ENCODE data around the gene PPP1R37. TPM values are rescaled to one million over a fixed set of nuclear protein-coding genes. Genes with fewer than 3 reads are reported as not detected.

Gene PPP1R37
- polyA plus RNA-seq, 1 donor from 2014 or later, result 53.7 TPM

GRCh38 chr19:45069056-45069455 is 23.9 kb upstream of the PPP1R37 start:
- no peak overlapping the region for H3K27ac ChIP-seq (ENCODE audit: low read length)

DNA sequence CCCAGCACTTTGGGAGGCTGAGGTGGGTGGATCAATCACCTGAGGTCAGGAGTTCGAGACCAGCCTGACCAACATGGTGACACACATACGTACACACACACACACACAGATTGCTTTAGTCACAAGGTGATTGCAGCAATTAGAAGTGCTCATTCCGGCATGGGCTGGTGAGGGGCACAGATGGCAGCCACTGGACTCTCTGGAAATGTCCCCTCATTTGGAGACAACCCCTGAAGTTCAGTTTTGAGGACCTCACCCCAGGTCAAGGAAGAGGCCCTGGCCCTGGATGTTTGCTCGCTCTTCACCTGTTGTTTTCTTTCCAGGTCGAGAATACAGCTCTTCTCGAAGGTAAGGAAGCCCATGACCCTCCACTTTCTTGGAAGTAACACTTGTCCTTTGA is 22.8 kb upstream of the PPP1R37 start:
- Histone ChIP-seq H3K4me2 (ENCODE audit: low read length) (no peak overlapping the region), H3K36me3 (ENCODE audit: insufficient read depth, low read length) (no peaks in the 10 kb centered on the region), H3K27me3 (ENCODE audit: insufficient read depth, low read depth, low read length) (peaks cover 7% of the 10 kb centered on the region), H3K4me3 (ENCODE audit: low read length) (no peak overlapping the region), H3K27ac (ENCODE audit: low read length) (no peak overlapping the region), H3K9me3 (ENCODE audit: low read length) (no peaks in the 10 kb centered on the region), H3K79me2 (replicated peaks; ENCODE audit: insufficient read depth, low read length) (no peaks in the 10 kb centered on the region), H3F3A (ENCODE audit: insufficient read depth, low read length, poor library complexity, severe bottlenecking) (no peaks in the 10 kb centered on the region), H2AFZ (ENCODE audit: low read depth, low read length) (no peak overlapping the region), H3K9me2 (ENCODE audit: insufficient read depth, low read length) (no peaks in the 10 kb centered on the region), H3K9ac (ENCODE audit: low read length) (no peak overlapping the region), H4K20me1 (ENCODE audit: insufficient read depth) (no peaks in the 10 kb centered on the region)
- no peak for TF ChIP-seq EZH2 (IDR thresholded peaks at IDR 0.05; ENCODE audit: borderline replicate concordance, insufficient read depth, low read length, poor library complexity, severe bottlenecking)
- no peak for TF ChIP-seq TAF1 (IDR thresholded peaks at IDR 0.05; ENCODE audit: low read depth)
- TF ChIP-seq MXI1 (conservative IDR thresholded peaks at IDR 0.05; ENCODE audit: poor library complexity, severe bottlenecking), result no peak
- TF ChIP-seq, protein P1, sequence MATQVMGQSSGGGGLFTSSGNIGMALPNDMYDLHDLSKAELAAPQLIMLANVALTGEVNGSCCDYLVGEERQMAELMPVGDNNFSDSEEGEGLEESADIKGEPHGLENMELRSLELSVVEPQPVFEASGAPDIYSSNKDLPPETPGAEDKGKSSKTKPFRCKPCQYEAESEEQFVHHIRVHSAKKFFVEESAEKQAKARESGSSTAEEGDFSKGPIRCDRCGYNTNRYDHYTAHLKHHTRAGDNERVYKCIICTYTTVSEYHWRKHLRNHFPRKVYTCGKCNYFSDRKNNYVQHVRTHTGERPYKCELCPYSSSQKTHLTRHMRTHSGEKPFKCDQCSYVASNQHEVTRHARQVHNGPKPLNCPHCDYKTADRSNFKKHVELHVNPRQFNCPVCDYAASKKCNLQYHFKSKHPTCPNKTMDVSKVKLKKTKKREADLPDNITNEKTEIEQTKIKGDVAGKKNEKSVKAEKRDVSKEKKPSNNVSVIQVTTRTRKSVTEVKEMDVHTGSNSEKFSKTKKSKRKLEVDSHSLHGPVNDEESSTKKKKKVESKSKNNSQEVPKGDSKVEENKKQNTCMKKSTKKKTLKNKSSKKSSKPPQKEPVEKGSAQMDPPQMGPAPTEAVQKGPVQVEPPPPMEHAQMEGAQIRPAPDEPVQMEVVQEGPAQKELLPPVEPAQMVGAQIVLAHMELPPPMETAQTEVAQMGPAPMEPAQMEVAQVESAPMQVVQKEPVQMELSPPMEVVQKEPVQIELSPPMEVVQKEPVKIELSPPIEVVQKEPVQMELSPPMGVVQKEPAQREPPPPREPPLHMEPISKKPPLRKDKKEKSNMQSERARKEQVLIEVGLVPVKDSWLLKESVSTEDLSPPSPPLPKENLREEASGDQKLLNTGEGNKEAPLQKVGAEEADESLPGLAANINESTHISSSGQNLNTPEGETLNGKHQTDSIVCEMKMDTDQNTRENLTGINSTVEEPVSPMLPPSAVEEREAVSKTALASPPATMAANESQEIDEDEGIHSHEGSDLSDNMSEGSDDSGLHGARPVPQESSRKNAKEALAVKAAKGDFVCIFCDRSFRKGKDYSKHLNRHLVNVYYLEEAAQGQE (IDR thresholded peaks at IDR 0.05; ENCODE audit: borderline replicate concordance), result no peak
- TF ChIP-seq SMC3 (conservative IDR thresholded peaks at IDR 0.05; ENCODE audit: poor library complexity), result no peak
- TF ChIP-seq, protein P2, sequence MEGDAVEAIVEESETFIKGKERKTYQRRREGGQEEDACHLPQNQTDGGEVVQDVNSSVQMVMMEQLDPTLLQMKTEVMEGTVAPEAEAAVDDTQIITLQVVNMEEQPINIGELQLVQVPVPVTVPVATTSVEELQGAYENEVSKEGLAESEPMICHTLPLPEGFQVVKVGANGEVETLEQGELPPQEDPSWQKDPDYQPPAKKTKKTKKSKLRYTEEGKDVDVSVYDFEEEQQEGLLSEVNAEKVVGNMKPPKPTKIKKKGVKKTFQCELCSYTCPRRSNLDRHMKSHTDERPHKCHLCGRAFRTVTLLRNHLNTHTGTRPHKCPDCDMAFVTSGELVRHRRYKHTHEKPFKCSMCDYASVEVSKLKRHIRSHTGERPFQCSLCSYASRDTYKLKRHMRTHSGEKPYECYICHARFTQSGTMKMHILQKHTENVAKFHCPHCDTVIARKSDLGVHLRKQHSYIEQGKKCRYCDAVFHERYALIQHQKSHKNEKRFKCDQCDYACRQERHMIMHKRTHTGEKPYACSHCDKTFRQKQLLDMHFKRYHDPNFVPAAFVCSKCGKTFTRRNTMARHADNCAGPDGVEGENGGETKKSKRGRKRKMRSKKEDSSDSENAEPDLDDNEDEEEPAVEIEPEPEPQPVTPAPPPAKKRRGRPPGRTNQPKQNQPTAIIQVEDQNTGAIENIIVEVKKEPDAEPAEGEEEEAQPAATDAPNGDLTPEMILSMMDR (IDR thresholded peaks at IDR 0.05; ENCODE audit: poor library complexity, severe bottlenecking), result no peak
- TF ChIP-seq RAD21 (conservative IDR thresholded peaks at IDR 0.05), result no peak
- no peak for TF ChIP-seq EP300 (conservative IDR thresholded peaks at IDR 0.05; ENCODE audit: poor library complexity, severe bottlenecking)
- TF ChIP-seq POLR2AphosphoS5 (IDR thresholded peaks at IDR 0.05), result no peak

More at GRCh38 chr19:45069056-45069455, 23.9 kb upstream of the PPP1R37 start:
- no peak overlapping the region for H2AFZ ChIP-seq (ENCODE audit: low read depth, low read length)
- H3K4me2 ChIP-seq (ENCODE audit: low read length), result no peak overlapping the region
- no peaks in the 10 kb centered on the region for H3K79me2 ChIP-seq (replicated peaks; ENCODE audit: insufficient read depth, low read length)
- H3K36me3 ChIP-seq (ENCODE audit: insufficient read depth, low read length), result no peaks in the 10 kb centered on the region
- no peaks in the 10 kb centered on the region for H4K20me1 ChIP-seq (ENCODE audit: insufficient read depth)
- no peaks in the 10 kb centered on the region for H3F3A ChIP-seq (ENCODE audit: insufficient read depth, low read length, poor library complexity, severe bottlenecking)
- no peaks in the 10 kb centered on the region for H3K27me3 ChIP-seq (ENCODE audit: insufficient read depth, low read depth, low read length)
- H3K9me3 ChIP-seq (ENCODE audit: low read length), result no peaks in the 10 kb centered on the region
- H3K9ac ChIP-seq (ENCODE audit: low read length), result no peak overlapping the region
- H3K9me2 ChIP-seq (ENCODE audit: insufficient read depth, low read length), result no peaks in the 10 kb centered on the region
- no peak overlapping the region for H3K4me3 ChIP-seq (ENCODE audit: low read length)
- no peak for TF ChIP-seq TAF1 (IDR thresholded peaks at IDR 0.05; ENCODE audit: low read depth)
- no peak for TF ChIP-seq EZH2 (IDR thresholded peaks at IDR 0.05; ENCODE audit: borderline replicate concordance, insufficient read depth, low read length, poor library complexity, severe bottlenecking)
- TF ChIP-seq, protein P1 (IDR thresholded peaks at IDR 0.05; ENCODE audit: borderline replicate concordance), result no peak
- TF ChIP-seq MXI1 (conservative IDR thresholded peaks at IDR 0.05; ENCODE audit: poor library complexity, severe bottlenecking), result no peak
- TF ChIP-seq SMC3 (conservative IDR thresholded peaks at IDR 0.05; ENCODE audit: poor library complexity), result no peak
- no peak for TF ChIP-seq POLR2AphosphoS5 (IDR thresholded peaks at IDR 0.05)
- no peak for TF ChIP-seq EP300 (conservative IDR thresholded peaks at IDR 0.05; ENCODE audit: poor library complexity, severe bottlenecking)
- no peak for TF ChIP-seq RAD21 (conservative IDR thresholded peaks at IDR 0.05)
- TF ChIP-seq, protein P2 (IDR thresholded peaks at IDR 0.05; ENCODE audit: poor library complexity, severe bottlenecking), result no peak
